SK-N-MC (cell line): ENCODE results near the gene ANTXR1.

ENCODE experiments used
- DNase-seq: peaks from one replicate; pipeline ENCODE4 v3.0.0-alpha.2; 2011; ENCODE audit warnings: low read depth, low spot score
- H3K27ac ChIP-seq: fragments of 200-600 bp; sonication (generic); 2 replicates; pipeline ENCODE4 v1.5.1; 2016; ENCODE audit warnings: mixed run types
- H3K36me3 ChIP-seq: fragments of 200-600 bp; sonication (generic); 2 replicates; pipeline ENCODE4 v1.6.1; 2017; ENCODE audit warnings: antibody characterized with exemption, low read length, mixed read lengths; ENCODE audit not compliant: insufficient read depth
- H3K4me3 ChIP-seq: fragments of 200-600 bp; sonication (generic); 2 replicates; pipeline ENCODE4 v1.5.1; 2016
- H3K9ac ChIP-seq: fragments of 200-600 bp; sonication (generic); 2 replicates; pipeline ENCODE4 v1.8.0; 2017; ENCODE audit warnings: mixed run types, mixed read lengths; ENCODE audit not compliant: insufficient read length
- H3K9me3 ChIP-seq: fragments of 200-600 bp; sonication (generic); 2 replicates; pipeline ENCODE4 v1.6.1; 2017; ENCODE audit warnings: low read depth, mild to moderate bottlenecking, antibody characterized with exemption, low read length, moderate library complexity, mixed read lengths
- EZH2 ChIP-seq: fragments of 200-600 bp; sonication (generic); IDR thresholded peaks from one replicate; pipeline ENCODE4 v1.6.1; 2017; ENCODE audit warnings: antibody characterized with exemption
- FOXP2 ChIP-seq: optimal IDR thresholded peaks from 2 replicates; pipeline ENCODE3; 2011; ENCODE audit warnings: mild to moderate bottlenecking, moderate library complexity; ENCODE audit not compliant: insufficient read depth; ENCODE audit errors: extremely low read length, control extremely low read depth
- POLR2AphosphoS5 ChIP-seq: IDR thresholded peaks from 2 replicates; pipeline ENCODE4 v1.6.1; 2012; ENCODE audit warnings: mild to moderate bottlenecking, low read depth, low read length, borderline replicate concordance

ANTXR1 gene

GRCh38 chr2:69143748-69144360 is 130.9 kb downstream of the ANTXR1 start:
- H3K9ac ChIP-seq = no peak overlapping the region
- H3K9me3 ChIP-seq = no peaks in the 10 kb centered on the region
- TF ChIP-seq EZH2 (no peak), POLR2AphosphoS5 (no peak), FOXP2 (no peak)
- DNase-seq = no peak
- no peak overlapping the region for H3K4me3 ChIP-seq
- H3K27ac ChIP-seq = no peak overlapping the region
- no peaks in the 10 kb centered on the region for H3K36me3 ChIP-seq

GRCh38 chr2:69145204-69145603 is 132.2 kb downstream of the ANTXR1 start:
- H3K36me3 ChIP-seq = no peaks in the 10 kb centered on the region
- H3K4me3 ChIP-seq = no peak overlapping the region
- H3K9me3 ChIP-seq = no peaks in the 10 kb centered on the region
- no peak overlapping the region for H3K9ac ChIP-seq
- no peak for TF ChIP-seq FOXP2
- TF ChIP-seq POLR2AphosphoS5 = no peak
- TF ChIP-seq EZH2 = no peak
- H3K27ac ChIP-seq = no peak overlapping the region
- DNase-seq = no peak

- no peak overlapping the region for H3K4me3 ChIP-seq
- TF ChIP-seq FOXP2 = no peak
- no peak for TF ChIP-seq POLR2AphosphoS5
- no peak for TF ChIP-seq EZH2
- 0 out of 2 replicates have a peak, but pooled peaks cover under 1% of the 10 kb centered on the region for H3K9me3 ChIP-seq
- H3K27ac ChIP-seq = no peak overlapping the region
- H3K9ac ChIP-seq = no peak overlapping the region
- H3K36me3 ChIP-seq = peaks cover 12% of the 10 kb centered on the region
- DNase-seq = no peak
Observed at GRCh38 chr2:69147841-69148533, 135.0 kb downstream of the ANTXR1 start.

GRCh38 chr2:69149631-69150215 is 136.7 kb downstream of the ANTXR1 start:
- H3K9me3 ChIP-seq = 0 out of 2 replicates have a peak, but pooled peaks cover 4% of the 10 kb centered on the region
- no peak overlapping the region for H3K9ac ChIP-seq
- no peak for DNase-seq
- TF ChIP-seq FOXP2 (no peak), POLR2AphosphoS5 (no peak), EZH2 (no peak)
- peaks cover 17% of the 10 kb centered on the region for H3K36me3 ChIP-seq
- H3K4me3 ChIP-seq = no peak overlapping the region
- H3K27ac ChIP-seq = no peak overlapping the region

GRCh38 chr2:69151931-69152330 is 139.0 kb downstream of the ANTXR1 start:
- no peak overlapping the region for H3K27ac ChIP-seq
- no peak overlapping the region for H3K9ac ChIP-seq
- no peak for DNase-seq
- H3K9me3 ChIP-seq = 0 out of 2 replicates have a peak, but pooled peaks cover 4% of the 10 kb centered on the region
- no peak for TF ChIP-seq POLR2AphosphoS5
- no peak for TF ChIP-seq EZH2
- no peak for TF ChIP-seq FOXP2
- peaks cover 17% of the 10 kb centered on the region for H3K36me3 ChIP-seq
- no peak overlapping the region for H3K4me3 ChIP-seq

GRCh38 chr2:69152847-69153583 is 140.0 kb downstream of the ANTXR1 start:
- no peak for DNase-seq
- TF ChIP-seq FOXP2 (no peak), POLR2AphosphoS5 (no peak), EZH2 (no peak)
- 0 out of 2 replicates have a peak, but pooled peaks cover 4% of the 10 kb centered on the region for H3K9me3 ChIP-seq
- H3K4me3 ChIP-seq = no peak overlapping the region
- no peak overlapping the region for H3K9ac ChIP-seq
- H3K27ac ChIP-seq = 0 out of 2 replicates have a peak overlapping the region, but pooled peaks have one; percentile 17
- H3K36me3 ChIP-seq = peaks cover 17% of the 10 kb centered on the region

- Histone ChIP-seq H3K4me3 (0 out of 2 replicates have a peak overlapping the region, but pooled peaks have one; percentile 10), H3K27ac (0 out of 2 replicates have a peak overlapping the region, but pooled peaks have one; percentile 17), H3K9ac (no peak overlapping the region), H3K9me3 (0 out of 2 replicates have a peak, but pooled peaks cover 4% of the 10 kb centered on the region), H3K36me3 (peaks cover 20% of the 10 kb centered on the region)
- TF ChIP-seq EZH2 = no peak
- no peak for TF ChIP-seq FOXP2
- no peak for TF ChIP-seq POLR2AphosphoS5
- DNase-seq = peak; percentile 94
Observed at GRCh38 chr2:69154106-69154505, 141.1 kb downstream of the ANTXR1 start.
